ENCODE measurements around the gene ZNF507. TPM values are rescaled to one million over a fixed set of nuclear protein-coding genes. Genes with fewer than 3 reads are reported as not detected.

ZNF507 gene
- total RNA-seq, result 7.0 and 7.1 TPM in 2 replicates

GRCh38 chr19:32345261-32346207 is at the start of gene ZNF507:
TSS of gene ZNF507 (plus strand) at chr19:32345610. CDS start at chr19:32352831, 7,221 bp downstream.
- H3K36me3 ChIP-seq (ENCODE audit: control insufficient read depth, insufficient read depth, low read length), result peaks cover 5% of the 10 kb centered on the region
- H3K4me3 ChIP-seq (ENCODE audit: low read depth, low read length), result peak within 1 kb of the TSS; percentile 84
- peak; percentile 25 for DNase-seq (ENCODE audit: low read depth)
- TF ChIP-seq CTCF (IDR thresholded peaks at IDR 0.05; ENCODE audit: insufficient read depth, low read length, severe bottlenecking), result no peak
- no peaks in the 10 kb centered on the region for H3K27me3 ChIP-seq (ENCODE audit: control insufficient read depth, insufficient read depth, low read length)
- FAIRE-seq, result no peak

- TF ChIP-seq CTCF (IDR thresholded peaks at IDR 0.05; ENCODE audit: insufficient read depth, low read length, severe bottlenecking), result no peak
- Histone ChIP-seq H3K27me3 (ENCODE audit: control insufficient read depth, insufficient read depth, low read length) (no peaks in the 10 kb centered on the region), H3K36me3 (ENCODE audit: control insufficient read depth, insufficient read depth, low read length) (no peaks in the 10 kb centered on the region), H3K4me3 (ENCODE audit: low read depth, low read length) (no peak overlapping the region)
- FAIRE-seq (no peak), DNase-seq (ENCODE audit: low read depth) (no peak)
Observed at GRCh38 chr19:32296694-32297093, 48.7 kb upstream of the ZNF507 start.

- DNase-seq (ENCODE audit: low read depth) (no peak), FAIRE-seq (no peak)
- TF ChIP-seq CTCF (IDR thresholded peaks at IDR 0.05; ENCODE audit: insufficient read depth, low read length, severe bottlenecking), result no peak
- H3K4me3 ChIP-seq (ENCODE audit: low read depth, low read length), result no peak overlapping the region
- H3K27me3 ChIP-seq (ENCODE audit: control insufficient read depth, insufficient read depth, low read length), result no peaks in the 10 kb centered on the region
- H3K36me3 ChIP-seq (ENCODE audit: control insufficient read depth, insufficient read depth, low read length), result no peaks in the 10 kb centered on the region
Observed at GRCh38 chr19:32302778-32303177, 42.6 kb upstream of the ZNF507 start.

GRCh38 chr19:32303193-32303592 is 42.2 kb upstream of the ZNF507 start:
- H3K4me3 ChIP-seq (ENCODE audit: low read depth, low read length), result no peak overlapping the region
- no peaks in the 10 kb centered on the region for H3K36me3 ChIP-seq (ENCODE audit: control insufficient read depth, insufficient read depth, low read length)
- DNase-seq (ENCODE audit: low read depth) (no peak), FAIRE-seq (no peak)
- no peak for TF ChIP-seq CTCF (IDR thresholded peaks at IDR 0.05; ENCODE audit: insufficient read depth, low read length, severe bottlenecking)
- H3K27me3 ChIP-seq (ENCODE audit: control insufficient read depth, insufficient read depth, low read length), result no peaks in the 10 kb centered on the region

GRCh38 chr19:32307591-32307990 is 37.8 kb upstream of the ZNF507 start:
- no peak for TF ChIP-seq CTCF (IDR thresholded peaks at IDR 0.05; ENCODE audit: insufficient read depth, low read length, severe bottlenecking)
- Histone ChIP-seq H3K36me3 (ENCODE audit: control insufficient read depth, insufficient read depth, low read length) (no peaks in the 10 kb centered on the region), H3K27me3 (ENCODE audit: control insufficient read depth, insufficient read depth, low read length) (no peaks in the 10 kb centered on the region), H3K4me3 (ENCODE audit: low read depth, low read length) (no peak overlapping the region)
- DNase-seq (ENCODE audit: low read depth) (no peak), FAIRE-seq (peak; percentile 92)
